ENCODE results near the gene ZNF582. TPM values are rescaled to one million over a fixed set of nuclear protein-coding genes. Genes with fewer than 3 reads are reported as not detected.

Gene ZNF582
- total RNA-seq, 2 donors from 2014 or later: 1.1 to 1.4 TPM

GRCh38 chr19:56383826-56384605 is 9.3 kb downstream of the ZNF582 start:
- Histone ChIP-seq H3K36me3 (no peaks in the 10 kb centered on the region), H3K9me3 (no peaks in the 10 kb centered on the region), H3K27me3 (no peaks in the 10 kb centered on the region), H3K4me1 (no peaks in the 10 kb centered on the region), H3K9ac (ENCODE audit: low read depth in 2 of 2, low read length in 2 of 2) (no peak overlapping the region), H3K4me3 (no peak overlapping the region), H3K27ac (no peak overlapping the region)
- intact Hi-C loops (cut with DNase I): no loop called here
- TF ChIP-seq CTCF (IDR thresholded peaks at IDR 0.05): no peak
- DNase-seq: no peak

DNA sequence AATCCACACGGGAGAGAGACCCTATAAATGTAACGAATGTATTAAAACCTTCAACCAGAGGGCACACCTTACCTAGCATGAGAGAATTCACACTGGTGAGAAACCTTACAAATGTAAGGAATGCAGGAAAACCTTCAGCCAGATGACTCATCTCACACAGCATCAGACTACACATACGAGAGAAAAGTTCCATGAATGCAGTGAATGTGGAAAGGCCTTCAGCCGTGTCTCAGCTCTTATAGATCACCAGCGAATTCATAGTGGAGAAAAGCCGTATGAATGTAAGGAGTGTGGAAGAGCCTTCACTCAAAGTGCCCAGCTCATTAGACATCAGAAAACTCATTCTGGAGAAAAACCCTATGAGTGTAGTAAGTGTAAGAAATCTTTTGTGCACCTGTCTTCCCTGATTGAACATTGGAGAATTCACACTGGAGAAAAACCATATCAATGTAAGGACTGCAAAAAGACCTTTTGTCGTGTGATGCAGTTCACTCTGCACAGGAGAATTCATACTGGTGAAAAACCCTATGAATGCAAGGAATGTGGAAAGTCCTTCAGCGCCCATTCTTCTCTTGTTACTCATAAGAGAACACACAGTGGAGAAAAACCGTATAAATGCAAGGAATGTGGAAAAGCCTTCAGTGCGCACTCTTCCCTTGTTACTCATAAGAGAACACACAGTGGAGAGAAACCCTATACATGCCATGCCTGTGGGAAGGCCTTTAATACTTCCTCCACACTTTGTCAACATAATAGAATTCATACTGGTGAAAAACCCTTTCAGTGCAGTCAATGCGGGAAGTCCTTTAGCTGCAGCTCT is 16.0 kb downstream of the ZNF582 start:
- intact Hi-C loops (cut with DNase I): no loop called here
- no peak for TF ChIP-seq CTCF (IDR thresholded peaks at IDR 0.05)
- no peak for DNase-seq
- H3K9ac ChIP-seq (ENCODE audit: low read depth in 2 of 2, low read length in 2 of 2): no peak overlapping the region
- H3K27me3 ChIP-seq: no peaks in the 10 kb centered on the region
- H3K36me3 ChIP-seq: peaks cover 11% of the 10 kb centered on the region
- H3K9me3 ChIP-seq: peaks cover 3% of the 10 kb centered on the region
- H3K4me1 ChIP-seq: no peaks in the 10 kb centered on the region
- H3K27ac ChIP-seq: no peak overlapping the region
- no peak overlapping the region for H3K4me3 ChIP-seq

- TF ChIP-seq CTCF (IDR thresholded peaks at IDR 0.05): no peak
- Histone ChIP-seq H3K36me3 (peaks cover 11% of the 10 kb centered on the region), H3K27ac (no peak overlapping the region), H3K9me3 (no peaks in the 10 kb centered on the region), H3K9ac (ENCODE audit: low read depth in 2 of 2, low read length in 2 of 2) (no peak overlapping the region), H3K4me3 (no peak overlapping the region), H3K4me1 (no peaks in the 10 kb centered on the region), H3K27me3 (no peaks in the 10 kb centered on the region)
- DNase-seq: no peak
- intact Hi-C loops (cut with DNase I): no loop called here
These were observed 21.1 kb downstream of the ZNF582 start for GRCh38 chr19:56372281-56372680.

GRCh38 chr19:56369886-56370676 is 23.3 kb downstream of the ZNF582 start:
- no peak for DNase-seq
- Histone ChIP-seq H3K9me3 (no peaks in the 10 kb centered on the region), H3K4me1 (no peaks in the 10 kb centered on the region), H3K27ac (no peak overlapping the region), H3K4me3 (no peak overlapping the region), H3K36me3 (peaks cover 4% of the 10 kb centered on the region), H3K27me3 (no peaks in the 10 kb centered on the region), H3K9ac (ENCODE audit: low read depth in 2 of 2, low read length in 2 of 2) (no peak overlapping the region)
- no peak for TF ChIP-seq CTCF (IDR thresholded peaks at IDR 0.05)
- intact Hi-C loops (cut with DNase I): no loop called here

Measured in colonic mucosa (tissue), 4 donors.